Measurements from ENCODE around the gene ZNF699. TPM values are rescaled to one million over a fixed set of nuclear protein-coding genes. Genes with fewer than 3 reads are reported as not detected.
"Not testable (repeated sequence)": the region's sequence is repeated elsewhere in the genome, so short reads cannot be mapped to it uniquely, and the experiment has no call there.

ZNF699 gene
- total and polyA plus RNA-seq, 2 of the 13 experiments (the other 11 are each of a cell fraction or from before 2014, with no cell fraction given) = 0.33 to 2.2 TPM

DNA sequence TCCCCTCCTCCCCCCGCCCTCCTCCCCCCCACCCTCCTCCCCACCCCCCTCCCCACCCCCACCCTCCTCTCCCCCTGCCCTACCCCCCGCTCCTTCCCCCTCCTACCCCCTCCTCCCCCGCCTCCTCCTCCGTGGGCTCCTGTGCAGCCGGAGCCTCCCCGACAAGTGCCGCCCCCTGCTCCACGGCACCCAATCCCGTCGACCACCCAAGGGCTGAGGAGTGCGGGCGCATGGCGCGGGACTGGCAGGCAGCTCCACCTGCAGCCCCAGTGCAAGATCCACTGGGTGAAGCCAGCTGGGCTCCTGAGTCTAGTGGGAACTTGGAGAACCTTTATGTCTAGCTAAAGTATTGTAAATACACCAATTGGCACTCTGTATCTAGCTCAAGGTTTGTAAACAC is 12.1 kb upstream of the ZNF699 start:
- BruUV-seq (replicated peaks); H3K27me3 ChIP-seq (ENCODE audit: control insufficient read depth in 1 of 2, insufficient read depth in 2 of 2, low read length in 2 of 2); H3K4me3 ChIP-seq (replicated peaks in 1 of 3; ENCODE audit: insufficient read depth in 1 of 3, low read depth in 2 of 3, low read length in 3 of 3); POLR2A ChIA-PET; in situ Hi-C loops (cut with HindIII; ENCODE audit: extremely low pct_ligation_motif_present, low pct_unique_long_range_greater_than_20kb); H3K4me1 ChIP-seq (ENCODE audit: insufficient read depth, low read length); H3K79me2 ChIP-seq (ENCODE audit: insufficient read depth, low read length); H3K27ac ChIP-seq (ENCODE audit: extremely low read length, insufficient read depth, low read length); H4K20me1 ChIP-seq (ENCODE audit: insufficient read depth, low read length); FAIRE-seq; intact Hi-C loops (cut with micrococcal nuclease; ENCODE audit: unreplicated experiment); H3K36me3 ChIP-seq (replicated peaks in 1 of 2; ENCODE audit: control insufficient read depth in 1 of 2, insufficient read depth in 2 of 2, low read length in 2 of 2); CTCF ChIA-PET (ENCODE audit: low intra/inter-chr PET ratio, low total read pairs); H3K9ac ChIP-seq (ENCODE audit: insufficient read depth, low read depth, low read length); DNase-seq (ENCODE audit: low spot score); H2AFZ ChIP-seq (ENCODE audit: low read length); H3K4me2 ChIP-seq (ENCODE audit: low read depth, low read length); ATAC-seq: not testable (repeated sequence)
- H3K9me3 ChIP-seq (ENCODE audit: low read length) = peaks cover 11% of the 10 kb centered on the region; the same call in 1 of the 2 replicates
- WGBS (ENCODE audit: low lambda C conversion rate) = 84% methylated on average over 14 of the region's 14 CpGs

- CTCF ChIA-PET (ENCODE audit: low intra/inter-chr PET ratio, low total read pairs) = no interaction called here
- Histone ChIP-seq H3K36me3 (replicated peaks in 1 of 2; ENCODE audit: control insufficient read depth in 1 of 2, insufficient read depth in 2 of 2, low read length in 2 of 2) (no peaks in the 10 kb centered on the region), H4K20me1 (ENCODE audit: insufficient read depth, low read length) (no peaks in the 10 kb centered on the region), H3K9ac (ENCODE audit: insufficient read depth, low read depth, low read length) (no peak overlapping the region), H3K4me3 (replicated peaks in 1 of 3; ENCODE audit: insufficient read depth in 1 of 3, low read depth in 2 of 3, low read length in 3 of 3) (no peak overlapping the region), H3K4me2 (ENCODE audit: low read depth, low read length) (no peak overlapping the region), H3K4me1 (ENCODE audit: insufficient read depth, low read length) (0 out of 2 replicates have a peak, but pooled peaks cover 10% of the 10 kb centered on the region), H3K79me2 (ENCODE audit: insufficient read depth, low read length) (no peaks in the 10 kb centered on the region), H3K27ac (ENCODE audit: extremely low read length, insufficient read depth, low read length) (no peak overlapping the region), H3K9me3 (ENCODE audit: low read length) (peaks cover 15% of the 10 kb centered on the region; the same call in 1 of the 2 replicates), H2AFZ (ENCODE audit: low read length) (no peak overlapping the region), H3K27me3 (ENCODE audit: control insufficient read depth in 1 of 2, insufficient read depth in 2 of 2, low read length in 2 of 2) (no peaks in the 10 kb centered on the region)
- ATAC-seq (no peak), DNase-seq (ENCODE audit: low spot score) (no peak), FAIRE-seq (no peak)
- no TSS peak for BruUV-seq (replicated peaks)
- in situ Hi-C loops (cut with HindIII; ENCODE audit: extremely low pct_ligation_motif_present, low pct_unique_long_range_greater_than_20kb) (no loop called here), intact Hi-C loops (cut with micrococcal nuclease; ENCODE audit: unreplicated experiment) (no loop called here)
- 84% methylated on average over 4 of the region's 23 CpGs for WGBS (ENCODE audit: low lambda C conversion rate)
- POLR2A ChIA-PET = no interaction called here
- TF ChIP-seq ZSCAN9 (CRISPR knock-in tag; IDR thresholded peaks at IDR 0.05; ENCODE audit: borderline replicate concordance) (no peak), HNRNPK (IDR thresholded peaks at IDR 0.05; ENCODE audit: low read depth, low read length, poor library complexity, severe bottlenecking) (peak; percentile 39)
Observed at GRCh38 chr19:9321338-9321737, 11.7 kb upstream of the ZNF699 start.
